Skeletal muscle satellite cell (primary cell): ENCODE results near the gene HLF.

Experiments
- H3K27me3 ChIP-seq: 2 replicates; pipeline ENCODE4 v1.7.0; 2013; ENCODE audit warnings: low read length; ENCODE audit not compliant: control insufficient read depth, insufficient read depth
- H3K36me3 ChIP-seq: 2 replicates; pipeline ENCODE4 v1.7.0; 2013; ENCODE audit warnings: mild to moderate bottlenecking, control low read depth, low read length; ENCODE audit not compliant: insufficient read depth
- H3K4me1 ChIP-seq: 2 replicates; pipeline ENCODE4 v1.7.0; 2013; ENCODE audit warnings: low read length; ENCODE audit not compliant: control insufficient read depth, insufficient read depth
- H3K4me2 ChIP-seq: 2 replicates; pipeline ENCODE4 v1.7.0; 2013; ENCODE audit warnings: mild to moderate bottlenecking, low read length
- H3K4me3 ChIP-seq: 2 replicates; pipeline ENCODE4 v1.7.0; 2013; ENCODE audit warnings: low read length
- H3K9ac ChIP-seq: 2 replicates; pipeline ENCODE4 v1.7.0; 2013; ENCODE audit warnings: mild to moderate bottlenecking, low read depth, low read length, moderate library complexity
- H3K9me3 ChIP-seq: replicated peaks from 2 replicates; pipeline ENCODE4 v1.7.0; 2013; ENCODE audit warnings: mild to moderate bottlenecking, control low read depth, low read length

The HLF gene

DNA sequence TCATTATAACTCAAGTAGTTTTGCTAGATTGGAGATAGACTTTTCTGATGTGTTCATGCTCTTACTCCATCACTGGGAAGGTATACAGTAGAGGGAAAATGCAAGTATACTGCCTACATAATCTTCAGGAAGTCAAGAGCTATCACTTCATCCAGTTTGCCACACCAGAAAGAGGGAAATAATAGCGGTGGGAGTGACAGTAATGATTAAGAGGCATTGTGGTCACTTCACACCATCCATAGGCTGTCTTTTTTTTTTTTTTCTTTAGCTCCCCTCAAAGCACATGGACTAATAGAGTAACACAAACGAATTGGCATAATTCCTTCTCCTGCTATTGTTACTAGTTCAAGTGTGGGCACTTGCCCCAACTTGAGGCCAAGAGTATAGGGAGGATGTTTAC, 28.4 kb upstream of the HLF start:
- Histone ChIP-seq H3K4me3 (no peak overlapping the region), H3K9ac (no peak overlapping the region), H3K4me2 (no peak overlapping the region), H3K27me3 (peaks cover 14% of the 10 kb centered on the region), H3K4me1 (peaks cover 6% of the 10 kb centered on the region), H3K9me3 (no peaks in the 10 kb centered on the region), H3K36me3 (no peaks in the 10 kb centered on the region)

DNA sequence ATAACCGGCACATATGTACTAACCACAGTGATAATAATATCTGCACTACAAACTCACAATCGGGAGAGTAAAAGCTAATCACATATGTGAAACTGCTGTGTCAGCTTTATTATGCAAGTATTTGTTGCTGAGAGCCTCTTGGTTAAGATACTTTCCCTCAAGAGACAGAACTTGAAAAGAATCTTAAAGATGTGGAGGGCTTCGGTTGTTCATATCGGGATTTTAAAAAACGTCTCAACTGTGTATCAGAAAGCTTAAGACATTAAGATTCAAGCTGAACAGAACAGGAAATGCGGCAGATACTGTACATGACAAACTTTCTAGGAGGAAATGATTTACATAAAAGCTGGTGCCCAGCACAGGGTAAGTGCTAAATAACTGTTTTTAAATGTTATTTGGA, 27.5 kb upstream of the HLF start:
- no peaks in the 10 kb centered on the region for H3K36me3 ChIP-seq
- no peak overlapping the region for H3K4me3 ChIP-seq
- peaks cover 6% of the 10 kb centered on the region for H3K4me1 ChIP-seq
- H3K9me3 ChIP-seq = no peaks in the 10 kb centered on the region
- H3K4me2 ChIP-seq = no peak overlapping the region
- peaks cover 21% of the 10 kb centered on the region for H3K27me3 ChIP-seq
- H3K9ac ChIP-seq = no peak overlapping the region

DNA sequence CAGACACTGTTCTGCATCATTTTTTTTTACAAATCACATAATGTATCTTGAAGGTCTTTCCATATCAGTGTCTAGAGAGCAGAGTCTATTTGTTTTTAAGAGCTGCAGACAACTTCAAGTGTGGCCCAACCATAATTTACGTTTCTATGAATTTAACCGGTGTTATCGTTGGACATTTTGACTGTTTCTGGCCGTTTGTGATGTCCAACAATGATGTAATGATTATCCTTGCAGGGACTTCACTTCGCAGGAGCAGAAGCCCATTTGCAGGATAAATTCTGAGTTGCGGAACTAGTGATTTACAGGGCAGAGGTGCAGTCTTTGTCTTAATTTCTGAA, 26.9 kb upstream of the HLF start:
- Histone ChIP-seq H3K4me2 (peak overlapping the region; percentile 95), H3K27me3 (peaks cover 24% of the 10 kb centered on the region), H3K4me1 (peaks cover 6% of the 10 kb centered on the region), H3K36me3 (no peaks in the 10 kb centered on the region), H3K4me3 (peak overlapping the region; percentile 80), H3K9ac (peak overlapping the region; percentile 54), H3K9me3 (no peaks in the 10 kb centered on the region)

- H3K9ac ChIP-seq = peak overlapping the region; percentile 54
- H3K27me3 ChIP-seq = peaks cover 28% of the 10 kb centered on the region
- peak overlapping the region; percentile 80 for H3K4me3 ChIP-seq
- peaks cover 6% of the 10 kb centered on the region for H3K4me1 ChIP-seq
- H3K9me3 ChIP-seq = no peaks in the 10 kb centered on the region
- peak overlapping the region; percentile 95 for H3K4me2 ChIP-seq
- no peaks in the 10 kb centered on the region for H3K36me3 ChIP-seq
These were observed 26.4 kb upstream of the HLF start for GRCh38 chr17:55238179-55238930.

GRCh38 chr17:55238931-55239297, 25.8 kb upstream of the HLF start:
- H3K27me3 ChIP-seq = peaks cover 30% of the 10 kb centered on the region
- H3K36me3 ChIP-seq = no peaks in the 10 kb centered on the region
- H3K4me2 ChIP-seq = peak overlapping the region; percentile 95
- peak overlapping the region; percentile 80 for H3K4me3 ChIP-seq
- H3K4me1 ChIP-seq = peaks cover 6% of the 10 kb centered on the region
- no peaks in the 10 kb centered on the region for H3K9me3 ChIP-seq
- peak overlapping the region; percentile 54 for H3K9ac ChIP-seq

GRCh38 chr17:55241097-55241496, 23.7 kb upstream of the HLF start:
- Histone ChIP-seq H3K27me3 (peaks cover 44% of the 10 kb centered on the region), H3K9ac (no peak overlapping the region), H3K9me3 (no peaks in the 10 kb centered on the region), H3K4me2 (no peak overlapping the region), H3K4me3 (no peak overlapping the region), H3K36me3 (no peaks in the 10 kb centered on the region), H3K4me1 (peaks cover 6% of the 10 kb centered on the region)

- H3K4me2 ChIP-seq = no peak overlapping the region
- H3K9me3 ChIP-seq = no peaks in the 10 kb centered on the region
- H3K36me3 ChIP-seq = no peaks in the 10 kb centered on the region
- H3K27me3 ChIP-seq = peaks cover 49% of the 10 kb centered on the region
- peaks cover 6% of the 10 kb centered on the region for H3K4me1 ChIP-seq
- H3K4me3 ChIP-seq = no peak overlapping the region
- H3K9ac ChIP-seq = no peak overlapping the region
These were observed 22.3 kb upstream of the HLF start for GRCh38 chr17:55242476-55242875.

DNA sequence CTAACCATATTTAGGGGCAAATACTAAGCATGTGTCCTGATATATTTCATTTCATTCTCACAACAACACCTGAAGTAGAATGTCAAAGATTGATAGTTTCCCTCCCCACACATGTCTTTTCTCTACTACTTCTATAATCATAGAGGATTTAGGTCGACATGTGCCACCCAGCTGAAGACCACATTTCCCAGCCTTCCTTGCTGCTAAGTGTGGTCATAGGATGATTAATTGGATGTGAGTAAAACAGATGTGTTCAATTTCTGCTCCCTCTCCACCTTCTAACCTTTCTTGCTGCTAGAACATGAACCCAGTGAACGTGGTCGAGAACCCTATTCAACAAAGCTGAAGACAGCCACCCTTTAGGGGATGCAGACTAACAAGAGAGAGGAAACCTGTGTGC, 18.8 kb upstream of the HLF start:
- H3K36me3 ChIP-seq = no peaks in the 10 kb centered on the region
- H3K9ac ChIP-seq = no peak overlapping the region

GRCh38 chr17:55246583-55246982, 18.2 kb upstream of the HLF start:
- H3K9me3 ChIP-seq = no peaks in the 10 kb centered on the region
- peaks cover 39% of the 10 kb centered on the region for H3K27me3 ChIP-seq
- no peaks in the 10 kb centered on the region for H3K36me3 ChIP-seq
- H3K9ac ChIP-seq = no peak overlapping the region
- no peak overlapping the region for H3K4me2 ChIP-seq
- no peaks in the 10 kb centered on the region for H3K4me1 ChIP-seq
- no peak overlapping the region for H3K4me3 ChIP-seq

More for the DNA sequence above, 18.8 kb upstream of the HLF start:
- H3K4me1 ChIP-seq = no peaks in the 10 kb centered on the region
- H3K9me3 ChIP-seq = no peaks in the 10 kb centered on the region
- no peak overlapping the region for H3K4me3 ChIP-seq
- H3K4me2 ChIP-seq = no peak overlapping the region
- peaks cover 42% of the 10 kb centered on the region for H3K27me3 ChIP-seq

DNA sequence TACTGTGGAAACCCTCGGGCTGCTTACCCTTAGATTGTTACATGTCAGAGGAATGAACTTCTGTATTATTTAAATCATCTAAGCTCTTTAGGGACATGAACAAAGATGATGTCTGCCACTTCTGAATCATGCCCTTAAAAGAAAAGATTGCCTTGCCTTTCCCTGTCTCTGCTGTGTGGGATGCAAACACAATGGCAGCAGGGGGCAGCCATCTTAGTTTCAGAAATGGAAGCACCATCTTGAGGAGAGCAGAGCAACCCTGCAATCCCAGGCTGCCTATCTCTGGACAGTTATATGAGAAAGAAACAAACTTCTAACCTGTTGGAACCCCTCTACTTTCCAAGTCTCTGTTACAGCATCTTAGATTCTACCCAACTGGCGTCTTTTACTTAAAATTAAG, 16.7 kb upstream of the HLF start:
- no peak overlapping the region for H3K4me3 ChIP-seq
- no peaks in the 10 kb centered on the region for H3K9me3 ChIP-seq
- H3K9ac ChIP-seq = no peak overlapping the region
- peaks cover 35% of the 10 kb centered on the region for H3K27me3 ChIP-seq
- H3K4me2 ChIP-seq = no peak overlapping the region
- no peaks in the 10 kb centered on the region for H3K36me3 ChIP-seq
- H3K4me1 ChIP-seq = no peaks in the 10 kb centered on the region

DNA sequence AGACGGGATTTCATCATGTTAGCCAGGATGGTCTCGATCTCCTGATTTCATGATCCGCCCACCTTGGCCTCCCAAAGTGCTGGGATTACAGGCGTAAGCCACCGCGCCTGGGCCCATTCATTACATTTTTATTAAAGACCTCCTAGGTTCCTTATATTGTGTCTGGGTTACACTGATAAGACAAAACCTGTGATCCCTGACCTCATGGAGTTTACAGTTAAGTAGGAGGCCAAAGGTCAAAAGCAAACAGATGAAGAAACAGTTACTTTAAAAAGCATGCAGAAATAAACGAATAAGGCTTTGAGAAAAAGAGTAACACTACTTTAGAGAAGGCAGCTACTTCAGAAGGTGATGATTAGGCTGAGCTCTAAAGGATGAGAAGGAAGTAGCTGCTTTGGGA, 14.9 kb upstream of the HLF start:
- Histone ChIP-seq H3K9me3 (no peaks in the 10 kb centered on the region), H3K27me3 (peaks cover 21% of the 10 kb centered on the region), H3K9ac (no peak overlapping the region), H3K4me2 (no peak overlapping the region), H3K36me3 (no peaks in the 10 kb centered on the region), H3K4me1 (no peaks in the 10 kb centered on the region), H3K4me3 (no peak overlapping the region)

- Histone ChIP-seq H3K9me3 (no peaks in the 10 kb centered on the region), H3K4me1 (no peaks in the 10 kb centered on the region), H3K36me3 (no peaks in the 10 kb centered on the region), H3K4me3 (no peak overlapping the region), H3K27me3 (peaks cover 34% of the 10 kb centered on the region), H3K4me2 (no peak overlapping the region), H3K9ac (no peak overlapping the region)
These were observed 10.4 kb upstream of the HLF start for GRCh38 chr17:55254375-55254774.
